C4-2B (cell line): Measurements from ENCODE around the gene NEURL2.

ENCODE experiments used
- H3K27ac ChIP-seq: fragments of 450-650 bp; 2 replicates; pipeline ENCODE4 v1.5.1; 2017
- ZFX ChIP-seq: fragments of 450-650 bp; IDR thresholded peaks from 2 replicates; pipeline ENCODE4 v1.6.1; 2017
- TF ChIP-seq, protein P1 (sequence below): fragments of 450-650 bp; conservative IDR thresholded peaks from 2 replicates; pipeline ENCODE4 v1.5.1; 2017; ENCODE audit warnings: mild to moderate bottlenecking

NEURL2 gene

DNA sequence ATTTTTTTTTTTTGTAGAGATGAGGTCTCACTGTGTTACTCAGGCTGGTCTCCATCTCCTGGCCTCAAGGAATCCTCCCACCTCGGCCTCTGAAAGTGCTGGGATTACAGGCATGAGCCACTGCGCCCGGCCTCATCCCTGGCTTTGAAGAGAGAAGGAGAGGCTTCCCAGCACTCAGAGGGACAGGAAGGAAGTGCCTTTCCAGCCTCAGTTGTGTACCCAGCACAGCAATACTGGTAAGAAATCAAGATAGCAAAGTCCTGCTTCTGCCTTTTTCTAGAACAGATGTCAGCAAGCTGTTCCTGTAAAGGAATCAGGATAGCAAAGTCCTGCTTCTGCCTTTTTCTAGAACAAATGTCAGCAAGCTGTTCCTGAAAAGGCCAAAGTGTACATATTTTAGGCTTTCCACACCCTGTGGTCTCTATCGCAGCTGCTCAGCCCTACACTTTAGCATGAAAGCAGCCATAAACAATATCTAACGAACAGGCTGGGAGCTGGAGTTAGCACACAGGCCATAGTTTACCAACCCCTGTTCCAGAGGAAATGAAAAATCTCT is 27.3 kb upstream of the NEURL2 start:
- TF ChIP-seq, protein P1, sequence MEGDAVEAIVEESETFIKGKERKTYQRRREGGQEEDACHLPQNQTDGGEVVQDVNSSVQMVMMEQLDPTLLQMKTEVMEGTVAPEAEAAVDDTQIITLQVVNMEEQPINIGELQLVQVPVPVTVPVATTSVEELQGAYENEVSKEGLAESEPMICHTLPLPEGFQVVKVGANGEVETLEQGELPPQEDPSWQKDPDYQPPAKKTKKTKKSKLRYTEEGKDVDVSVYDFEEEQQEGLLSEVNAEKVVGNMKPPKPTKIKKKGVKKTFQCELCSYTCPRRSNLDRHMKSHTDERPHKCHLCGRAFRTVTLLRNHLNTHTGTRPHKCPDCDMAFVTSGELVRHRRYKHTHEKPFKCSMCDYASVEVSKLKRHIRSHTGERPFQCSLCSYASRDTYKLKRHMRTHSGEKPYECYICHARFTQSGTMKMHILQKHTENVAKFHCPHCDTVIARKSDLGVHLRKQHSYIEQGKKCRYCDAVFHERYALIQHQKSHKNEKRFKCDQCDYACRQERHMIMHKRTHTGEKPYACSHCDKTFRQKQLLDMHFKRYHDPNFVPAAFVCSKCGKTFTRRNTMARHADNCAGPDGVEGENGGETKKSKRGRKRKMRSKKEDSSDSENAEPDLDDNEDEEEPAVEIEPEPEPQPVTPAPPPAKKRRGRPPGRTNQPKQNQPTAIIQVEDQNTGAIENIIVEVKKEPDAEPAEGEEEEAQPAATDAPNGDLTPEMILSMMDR: no peak
- no peak for TF ChIP-seq ZFX

DNA sequence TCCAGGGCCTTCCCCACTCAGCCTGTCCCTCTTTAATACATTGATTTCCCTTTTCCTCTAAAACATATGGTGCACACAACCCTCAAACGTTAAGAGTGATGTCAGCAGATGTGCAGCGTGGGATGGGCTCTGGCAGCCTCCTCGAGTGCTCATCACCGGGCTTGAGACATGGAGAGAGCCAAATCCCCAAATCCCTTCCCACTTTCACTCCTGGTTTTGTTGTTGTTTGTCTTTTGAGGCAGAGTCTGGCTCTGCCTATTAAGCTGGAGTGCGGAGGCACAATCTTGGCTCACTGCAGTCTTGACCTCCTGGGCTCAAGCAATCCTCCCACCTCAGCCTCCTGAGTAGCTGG is 26.8 kb upstream of the NEURL2 start:
- TF ChIP-seq, protein P1: no peak
- no peak for TF ChIP-seq ZFX
- H3K27ac ChIP-seq: no peak overlapping the region

More for the DNA sequence above, 27.3 kb upstream of the NEURL2 start:
- no peak overlapping the region for H3K27ac ChIP-seq

DNA sequence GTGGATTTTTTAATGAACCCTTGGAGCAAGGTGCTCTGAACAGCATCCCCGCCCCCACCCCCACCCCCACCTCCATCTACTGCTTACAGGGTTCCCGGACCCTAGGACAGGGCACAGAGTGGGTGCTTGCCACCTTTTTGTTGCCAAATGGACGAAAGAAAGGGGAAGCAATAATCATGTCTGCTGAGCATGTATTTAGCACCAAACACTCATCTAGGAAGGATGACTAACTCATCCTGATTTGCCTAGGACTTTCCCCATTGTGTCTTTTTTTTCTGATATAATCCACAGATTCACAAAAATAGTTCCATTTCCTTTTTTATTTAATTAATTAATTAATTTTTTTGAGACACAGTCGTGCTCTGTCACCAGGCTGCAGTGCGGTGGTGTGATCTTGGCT is 22.1 kb upstream of the NEURL2 start:
- no peak overlapping the region for H3K27ac ChIP-seq
- TF ChIP-seq, protein P1: no peak
- TF ChIP-seq ZFX: no peak

DNA sequence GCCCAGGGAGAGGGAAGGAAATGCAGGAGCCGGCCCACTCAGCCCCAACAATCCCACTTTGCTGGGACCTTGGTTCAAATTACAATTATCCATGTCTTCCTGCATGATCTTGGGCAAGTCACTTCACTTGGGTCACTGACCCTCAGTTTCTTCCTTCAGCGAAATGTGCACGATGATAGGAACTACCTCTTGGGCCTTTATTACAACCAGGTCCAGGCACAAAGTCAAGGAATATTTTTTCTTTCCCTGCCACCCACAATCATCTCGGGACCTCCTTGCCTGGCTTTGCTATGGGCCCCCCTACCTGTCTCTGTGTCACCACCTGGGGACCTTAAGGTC is 21.3 kb upstream of the NEURL2 start:
- no peak for TF ChIP-seq ZFX
- TF ChIP-seq, protein P1: no peak
- no peak overlapping the region for H3K27ac ChIP-seq

DNA sequence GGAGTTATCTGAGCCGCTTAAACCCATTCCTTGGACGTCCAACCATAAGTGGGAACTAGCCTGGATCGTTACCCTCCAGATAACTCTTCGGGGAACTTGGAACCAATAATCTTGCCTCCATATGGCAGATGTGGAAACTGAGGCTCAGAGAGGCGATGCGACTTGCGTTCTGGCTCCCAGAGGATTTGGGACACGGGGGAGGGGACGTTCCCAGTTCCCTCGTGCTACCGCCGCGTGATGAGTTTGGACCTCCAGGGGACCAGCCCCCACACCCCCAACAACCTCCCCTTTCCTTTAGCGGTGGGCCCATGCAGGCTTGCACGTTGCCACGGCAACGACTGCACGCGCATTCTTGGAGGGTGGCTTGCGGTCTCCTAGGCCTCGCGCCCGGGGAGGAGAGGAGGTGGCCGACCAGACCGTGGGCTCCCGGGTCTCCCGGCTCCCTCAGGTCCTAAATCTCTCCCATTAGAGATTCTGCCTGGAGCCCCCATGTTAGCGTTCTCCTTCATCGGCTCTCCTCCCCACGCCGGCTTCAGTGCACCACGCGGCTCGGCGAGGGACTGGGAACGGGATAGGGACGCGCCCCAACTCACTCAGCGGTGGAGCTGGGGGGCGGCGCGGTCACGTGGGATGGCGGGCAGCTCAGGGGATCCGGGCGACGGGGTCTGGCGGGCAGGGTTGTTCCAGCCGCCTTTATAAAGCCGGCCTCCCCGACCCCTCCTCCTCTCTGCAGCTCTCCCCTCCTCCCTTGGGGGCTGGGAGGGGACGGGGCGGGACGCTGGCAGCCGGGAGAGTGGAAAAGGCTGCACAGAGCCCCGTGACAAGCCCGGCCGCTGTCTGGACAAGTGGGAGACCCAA is 20.7 kb upstream of the NEURL2 start, which contains the start of gene PLTP:
TSS of gene PLTP (minus strand) at position 670 of the 858 bp plus-strand sequence. CDS start 703 bp downstream, outside the sequence.
- no peak within 1 kb of the TSS for H3K27ac ChIP-seq
- no peak for TF ChIP-seq ZFX
- TF ChIP-seq, protein P1: no peak

DNA sequence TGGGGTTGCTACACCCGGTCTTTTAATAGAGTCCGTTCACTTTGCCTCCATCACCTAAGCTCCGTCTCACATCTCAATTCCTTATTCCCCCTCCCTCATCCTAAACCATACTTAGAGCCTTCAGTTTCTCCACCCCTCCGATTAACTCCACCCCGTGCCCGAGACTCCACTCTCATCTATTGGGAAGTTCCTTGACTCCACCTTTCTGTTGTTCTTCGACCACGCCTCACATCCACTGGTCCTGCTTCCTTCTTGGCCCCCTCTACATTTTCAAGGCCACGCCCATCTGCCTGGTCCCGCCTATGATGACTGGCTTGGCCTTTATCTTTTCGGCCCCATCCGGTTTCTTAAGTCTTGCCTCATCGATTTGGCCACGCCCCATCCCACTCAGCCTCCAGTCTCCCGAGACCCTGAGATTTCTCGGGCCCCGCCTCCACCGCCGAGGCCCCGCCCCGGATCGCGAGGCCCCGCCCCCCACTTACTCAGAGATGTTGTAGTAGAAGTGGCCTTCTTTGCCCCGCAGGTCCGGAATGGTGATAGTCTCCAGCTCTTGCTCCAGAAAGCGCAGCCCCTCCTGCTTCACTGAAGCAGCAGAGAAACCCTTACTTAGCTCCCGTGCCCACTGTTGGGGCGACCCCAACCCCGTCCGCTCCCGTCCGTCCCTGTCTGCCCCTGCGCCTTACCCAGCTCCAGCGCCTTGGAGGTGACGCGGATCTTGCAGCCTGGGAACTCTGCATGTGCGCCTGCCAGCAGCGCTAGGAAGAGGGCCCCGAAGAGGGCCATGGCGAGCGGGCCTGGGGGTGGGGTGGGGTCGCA is 19.9 kb upstream of the NEURL2 start:
- TF ChIP-seq, protein P1: no peak
- no peak for TF ChIP-seq ZFX
- H3K27ac ChIP-seq: no peak overlapping the region
